Stimulated activated CD8-positive, alpha-beta memory T cell treated with anti-CD3 and anti-CD28 coated beads, Interleukin-7, amount 100 ng/mL, for 1 hour (primary cell): ENCODE measurements around the gene WNK4.
A peak's percentile ranks its signal among the peaks of the same experiment; 100 is the strongest.
"Not testable (repeated sequence)": the region's sequence is repeated elsewhere in the genome, so short reads cannot be mapped to it uniquely, and the experiment has no call there.

Experiments used
- DNase-seq, 2 donors: peaks; one replicate each; pipeline ENCODE4 v3.0.0-alpha.2; 2020; ENCODE audit warnings: low read depth in 2 of 2

WNK4 gene

DNA sequence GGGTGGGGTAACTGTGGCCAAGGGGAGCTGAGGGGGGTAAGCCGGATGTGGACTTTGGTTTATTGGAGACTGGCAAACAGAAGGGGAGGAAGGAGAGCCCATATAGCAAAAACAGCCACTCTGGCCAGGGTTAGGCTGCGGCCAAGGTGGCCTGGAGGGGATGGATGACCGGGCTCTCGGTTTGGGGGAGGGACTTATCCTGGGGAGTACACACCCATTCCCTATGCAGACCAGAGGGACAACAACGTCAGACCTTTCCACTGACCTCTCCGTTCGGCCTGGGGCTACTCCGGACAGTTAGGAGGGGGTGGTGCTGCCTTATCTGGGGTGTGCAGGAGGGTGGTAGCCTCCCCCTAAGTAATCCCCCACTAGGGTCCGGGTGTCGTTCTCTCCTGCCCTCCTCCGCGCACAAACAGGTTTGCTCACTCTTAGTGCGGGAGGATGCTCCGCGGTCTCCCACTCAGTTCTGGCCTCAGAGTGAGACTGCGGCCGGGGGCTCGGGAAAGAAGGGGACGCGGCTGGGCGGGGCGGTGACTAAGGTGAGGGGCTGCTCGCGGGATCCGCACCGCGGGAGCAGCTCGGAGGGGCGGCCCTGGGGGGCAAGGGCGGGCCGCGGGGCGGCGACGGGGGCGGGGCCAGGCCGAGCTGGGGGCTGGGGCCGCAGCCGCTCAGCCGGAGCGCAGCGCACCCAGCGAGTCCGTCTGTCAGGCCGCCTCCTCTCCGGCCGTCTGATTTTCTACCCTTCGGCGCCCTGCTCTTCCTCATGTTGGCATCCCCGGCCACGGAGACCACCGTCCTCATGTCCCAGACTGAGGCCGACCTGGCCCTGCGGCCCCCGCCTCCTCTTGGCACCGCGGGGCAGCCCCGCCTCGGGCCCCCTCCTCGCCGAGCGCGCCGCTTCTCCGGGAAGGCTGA lies at the start of gene WNK4:
WNK4 (plus strand) TSS at position 675 of the 915 bp plus-strand sequence; CDS start at position 764, 89 bp downstream.
- DNase-seq: no peak

DNA sequence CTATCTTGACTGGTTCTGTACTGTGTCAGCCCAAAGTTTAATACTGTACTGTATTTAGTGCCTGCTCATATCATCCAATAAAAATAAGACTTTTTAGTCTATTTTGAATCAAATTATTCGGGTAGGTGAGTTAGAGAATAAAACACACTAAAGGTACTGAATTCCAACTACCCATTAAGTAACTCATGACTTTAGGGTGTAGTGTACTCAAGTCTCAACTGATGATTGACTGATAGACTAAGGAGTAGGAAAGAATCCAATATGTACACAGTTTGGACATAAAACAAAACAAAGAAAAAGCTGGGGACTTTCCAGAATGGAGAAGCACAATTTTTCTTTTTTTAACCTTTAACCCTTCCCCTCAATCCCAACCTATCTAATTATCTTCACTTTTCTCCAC lies 39.7 kb upstream of the WNK4 start:
- no peak for DNase-seq

DNA sequence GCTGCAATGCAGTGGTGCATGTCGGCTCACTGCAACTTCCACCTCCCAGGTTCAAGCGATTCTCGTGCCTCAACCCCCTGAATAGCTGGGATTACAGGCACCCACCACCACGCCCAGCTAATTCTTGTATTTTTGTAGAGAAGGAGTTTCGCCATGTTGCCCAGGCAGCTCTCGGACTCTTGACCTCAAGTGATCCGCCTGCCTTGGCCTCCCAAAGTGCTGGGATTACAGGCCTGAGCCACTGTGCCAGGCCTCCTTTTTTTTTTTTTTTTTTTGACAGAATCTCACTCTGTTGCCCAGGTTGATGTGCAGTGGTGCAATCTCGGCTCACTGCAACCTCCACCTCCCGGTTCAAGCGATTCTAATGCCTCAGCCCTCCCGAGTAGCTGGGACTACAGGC lies 37.5 kb upstream of the WNK4 start:
- not testable (repeated sequence) for DNase-seq

DNA sequence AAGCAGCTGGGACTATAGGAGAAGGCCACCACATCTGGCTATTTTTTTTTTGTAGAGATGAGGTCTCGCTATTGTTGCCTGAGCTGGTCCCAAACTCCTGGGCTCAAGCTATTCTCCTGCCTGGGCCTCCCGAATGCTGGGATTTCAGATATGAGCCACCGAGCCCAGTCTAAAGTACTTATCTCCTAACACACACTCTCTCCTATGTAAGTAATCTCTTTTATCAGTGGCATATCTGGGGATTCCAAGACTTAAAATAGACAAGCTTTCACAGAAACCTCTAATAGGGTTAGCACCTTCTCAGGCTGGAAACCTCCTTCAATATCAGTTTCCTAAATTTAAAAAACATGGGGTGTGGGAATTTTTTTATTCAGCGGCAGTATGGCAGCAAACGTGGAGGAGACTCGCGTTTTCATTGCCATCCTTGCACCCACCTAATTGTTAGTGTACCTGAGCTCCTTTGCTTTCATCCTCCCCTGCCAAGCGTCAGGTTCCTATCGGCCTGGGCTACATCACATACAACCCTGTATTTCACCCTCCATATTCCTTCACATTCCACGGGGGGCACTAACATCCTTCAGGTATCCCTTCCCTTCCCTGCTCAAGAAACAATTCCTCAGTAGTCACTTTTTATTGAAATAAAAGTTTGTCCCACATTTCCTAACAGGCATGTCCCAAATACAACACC lies 36.7 kb upstream of the WNK4 start:
- no peak for DNase-seq

DNA sequence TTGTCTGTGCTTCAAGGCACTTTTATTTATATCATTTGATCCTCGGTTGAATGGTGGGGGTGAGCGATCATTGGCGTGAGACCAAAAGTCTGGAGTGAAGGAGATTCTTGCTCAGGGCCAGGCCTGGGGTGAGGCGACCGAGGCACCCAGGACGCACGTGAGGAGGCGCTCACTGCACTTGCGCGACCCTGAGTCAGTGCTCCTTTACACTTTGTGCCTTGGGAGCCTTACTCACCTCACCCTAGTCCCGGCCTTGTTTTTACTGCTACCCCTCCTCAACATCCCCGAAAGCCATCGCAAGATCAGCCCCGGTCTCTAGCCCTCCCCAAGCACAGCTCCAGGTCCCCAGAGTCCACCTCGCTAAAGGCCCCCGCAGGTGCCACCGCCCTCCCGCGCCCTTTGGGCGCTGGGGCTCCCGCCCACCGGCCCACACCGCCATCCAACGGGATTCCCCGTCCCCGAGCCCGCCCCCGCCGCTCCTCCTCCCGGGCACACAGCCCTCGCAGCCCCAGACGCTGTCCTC lies 36.1 kb upstream of the WNK4 start:
- DNase-seq: peak; percentile 29 to 32

DNA sequence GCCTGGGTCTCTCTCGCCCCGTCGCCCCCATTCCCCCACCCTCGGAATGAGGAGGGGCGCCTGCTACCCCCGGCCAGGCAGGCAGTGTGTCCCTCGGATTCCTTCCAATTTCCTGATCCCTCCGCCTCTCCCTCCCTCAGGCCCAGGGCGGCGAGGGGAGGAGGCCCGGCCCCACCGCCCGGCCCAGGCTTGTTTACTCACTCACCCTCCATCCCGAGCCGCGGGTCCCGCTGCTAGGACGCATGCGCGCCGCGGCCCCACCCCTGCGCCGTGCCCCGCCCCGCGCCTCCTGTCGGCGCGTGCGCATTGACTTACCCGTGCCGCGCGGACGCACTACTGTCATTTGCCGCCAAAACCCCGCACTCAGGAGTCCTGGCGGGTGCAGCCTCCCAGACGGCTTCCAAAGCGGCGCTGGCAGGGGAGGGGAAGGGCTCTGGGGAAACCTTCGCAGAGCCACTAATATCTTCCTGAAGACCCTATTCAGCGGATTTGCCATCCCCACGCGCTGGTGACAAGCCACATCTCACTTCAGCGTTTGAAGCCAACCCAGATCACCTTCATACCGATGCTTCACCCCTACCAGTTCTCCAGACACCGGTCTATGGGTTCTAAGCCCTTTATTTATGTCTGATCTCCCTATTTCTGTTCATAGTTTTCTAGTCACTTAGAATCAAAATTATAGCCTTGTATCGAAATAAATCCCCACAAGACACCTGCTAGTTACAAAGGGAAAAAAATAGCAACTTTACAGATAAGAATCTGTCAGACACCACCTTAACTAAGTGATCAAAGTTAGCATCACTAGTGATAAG lies 35.4 kb upstream of the WNK4 start, which contains the start of gene EZH1:
EZH1 (minus strand) TSS at position 235 of the 812 bp plus-strand sequence. CDS start 16,099 bp downstream, outside the sequence.
- DNase-seq: peak; percentile 76 to 82

DNA sequence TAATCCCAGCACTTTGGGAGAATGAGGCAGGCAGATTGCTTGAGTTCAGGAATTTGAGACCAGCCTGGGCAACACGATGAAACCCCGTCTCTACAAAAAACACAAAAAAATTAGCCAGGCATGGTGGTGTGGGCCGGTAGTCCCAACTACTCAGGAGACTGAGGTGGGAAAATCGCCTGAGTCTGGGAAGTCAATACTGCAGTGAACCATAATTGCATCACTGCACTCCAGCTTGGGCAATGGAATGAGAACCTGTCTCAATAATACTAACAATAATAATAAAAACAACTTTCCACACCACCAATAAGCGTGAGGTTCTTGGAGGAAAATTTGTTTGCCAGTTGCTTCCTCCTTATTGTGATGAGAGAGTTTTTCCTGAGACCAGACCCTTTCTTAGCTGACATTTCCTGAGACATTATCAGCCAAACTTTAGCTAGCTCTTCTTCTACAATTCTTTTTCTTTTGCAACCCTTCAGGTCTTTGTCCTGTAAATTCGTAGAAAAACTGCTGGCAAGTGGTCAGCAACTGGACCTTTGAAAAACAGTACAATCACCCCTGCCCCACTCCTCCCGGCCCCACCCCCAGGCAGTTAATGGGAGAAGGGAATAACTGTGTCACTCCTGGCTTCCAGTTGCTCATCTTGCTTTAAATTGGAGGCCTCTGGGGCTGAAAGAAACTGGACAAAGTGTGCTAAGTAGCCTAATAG lies 32.1 kb upstream of the WNK4 start:
- no peak for DNase-seq

DNA sequence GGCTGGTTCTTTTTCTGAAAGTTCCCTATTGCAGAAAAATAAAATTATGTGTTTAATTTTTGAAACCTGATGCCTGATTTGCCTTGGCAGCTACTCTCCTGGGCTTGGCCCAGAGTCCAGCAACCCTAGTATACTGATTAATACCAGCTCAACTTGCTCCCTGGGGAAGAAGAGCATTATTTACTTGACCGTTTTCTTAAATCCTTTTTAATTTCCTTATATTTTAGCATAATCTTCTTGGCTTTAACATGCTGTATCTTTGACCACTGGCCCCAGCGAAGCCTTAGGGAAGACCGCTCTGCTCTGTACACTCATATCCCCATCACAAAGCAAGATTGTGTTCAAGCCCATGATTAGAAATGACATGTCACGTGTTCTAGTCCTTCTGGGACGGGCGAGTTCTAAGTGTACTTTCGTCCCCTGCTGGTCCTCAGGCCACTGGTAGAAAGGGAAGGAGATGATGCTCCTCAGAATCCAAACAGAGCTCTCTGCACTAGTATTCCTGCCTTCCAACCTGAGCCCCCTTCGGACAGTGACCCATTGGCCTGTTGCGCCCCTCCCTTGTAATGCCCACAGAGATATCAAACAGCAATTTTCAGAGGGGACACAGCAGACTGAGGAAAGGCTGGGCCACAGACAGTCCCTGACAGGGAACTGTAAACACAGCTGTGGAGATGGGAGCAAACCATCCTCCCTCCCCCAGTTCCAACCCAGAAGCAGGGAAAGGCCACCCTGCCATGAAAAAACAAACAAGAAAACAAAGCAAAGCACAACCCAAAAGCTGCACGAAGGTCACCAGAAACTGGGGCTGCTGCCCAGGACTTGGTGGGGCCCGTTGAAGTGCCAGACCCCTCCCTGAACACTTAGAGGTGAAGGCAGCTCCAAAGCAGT lies 31.3 kb upstream of the WNK4 start:
- DNase-seq: no peak

DNA sequence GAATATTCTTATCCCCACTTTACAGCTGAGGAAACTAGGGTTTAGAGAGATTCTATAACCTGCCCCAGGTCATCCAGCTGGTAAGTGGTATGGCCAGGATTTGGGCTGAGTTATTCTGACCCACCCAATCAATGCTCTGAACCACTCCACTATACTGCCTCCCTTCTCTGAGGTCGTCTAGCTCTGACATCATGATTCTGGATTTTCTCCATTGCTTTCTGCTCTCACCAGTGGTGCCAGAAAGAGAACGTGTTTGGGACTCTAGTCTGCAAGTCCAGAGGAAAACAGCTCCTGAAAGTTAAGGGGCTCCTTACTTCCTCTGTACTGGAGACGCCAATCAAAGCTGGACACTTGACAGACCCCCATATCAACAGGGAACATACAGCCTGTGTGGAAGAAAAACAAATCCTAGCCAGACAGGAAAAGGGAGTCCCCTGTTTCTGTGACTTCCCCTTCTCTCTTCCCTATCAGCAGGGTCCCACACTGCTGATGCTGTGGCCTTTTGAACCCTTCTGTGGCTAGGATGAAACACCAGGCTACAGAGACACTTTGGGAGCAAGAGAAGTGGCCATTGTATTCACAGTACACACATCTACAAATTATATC lies 29.6 kb upstream of the WNK4 start:
- no peak for DNase-seq

DNA sequence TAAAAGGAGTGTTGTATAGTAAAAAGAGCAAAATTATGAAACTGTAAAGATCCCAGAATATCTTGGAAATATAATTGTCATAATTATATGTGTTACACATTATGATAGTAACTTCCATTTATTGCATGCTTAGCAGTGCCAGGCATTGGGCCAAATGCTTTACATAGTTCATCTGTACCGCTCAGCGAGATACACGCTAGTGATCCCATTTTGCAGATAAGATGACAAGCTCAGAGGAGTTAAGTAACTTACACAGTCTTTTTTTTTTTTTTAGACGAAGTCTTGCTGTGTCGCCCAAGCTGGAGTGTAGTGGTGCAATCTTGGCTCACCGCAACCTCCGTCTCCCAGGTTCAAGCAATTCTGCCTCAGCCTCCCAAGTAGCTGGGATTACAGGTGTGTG lies 28.8 kb upstream of the WNK4 start:
- DNase-seq: no peak

DNA sequence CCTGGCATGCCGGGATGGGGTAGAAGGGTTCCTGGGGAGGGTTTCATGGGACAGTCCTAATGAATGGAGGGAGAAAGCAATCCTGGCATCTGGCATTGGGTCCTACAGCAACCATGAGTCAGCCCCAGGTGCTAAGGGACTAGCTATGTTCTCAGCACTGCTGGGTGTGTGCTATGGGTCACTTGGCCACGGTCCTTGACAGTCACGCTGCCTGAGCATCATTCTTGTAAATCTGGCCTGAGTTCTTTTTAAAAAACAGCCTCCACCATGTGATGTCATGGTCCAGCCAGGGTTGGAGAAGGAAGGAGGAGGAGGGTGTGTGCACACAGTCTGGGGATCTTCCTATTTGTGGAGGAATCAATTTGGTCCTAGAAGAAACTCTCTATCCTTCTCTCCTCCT lies 25.6 kb upstream of the WNK4 start:
- no peak for DNase-seq

DNA sequence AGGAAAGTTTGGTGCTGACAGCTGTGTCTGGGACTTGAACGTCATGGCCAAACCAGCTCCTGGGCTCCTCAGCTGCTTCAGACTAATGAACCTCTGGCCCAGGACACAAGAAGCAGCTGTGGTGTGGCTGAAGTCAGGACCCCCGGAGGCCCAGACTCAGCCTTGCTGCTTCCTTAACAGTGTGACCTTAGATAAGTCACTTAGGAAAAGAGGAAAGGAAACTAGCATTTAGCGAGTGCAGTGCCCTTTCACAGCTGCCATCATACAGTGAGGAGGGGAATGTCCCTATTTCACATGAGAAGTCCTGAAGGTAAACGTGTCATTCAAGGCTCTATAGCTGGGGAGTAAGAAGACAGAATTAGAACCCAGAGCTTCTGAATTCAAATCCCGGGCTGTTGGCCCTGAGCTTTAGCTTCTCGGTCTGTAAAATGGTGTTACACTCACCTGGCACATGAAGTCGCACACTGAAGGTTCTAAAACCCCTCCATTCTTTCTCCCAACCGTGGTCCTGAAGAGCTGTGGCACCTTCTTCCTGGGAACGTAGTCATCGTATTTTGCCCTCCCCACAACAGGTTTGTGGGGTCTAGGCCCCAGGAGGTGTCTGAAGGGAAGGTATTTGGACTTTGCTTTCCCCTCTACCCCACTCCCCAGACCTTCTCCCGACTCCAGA lies 20.3 kb upstream of the WNK4 start:
- no peak for DNase-seq

DNA sequence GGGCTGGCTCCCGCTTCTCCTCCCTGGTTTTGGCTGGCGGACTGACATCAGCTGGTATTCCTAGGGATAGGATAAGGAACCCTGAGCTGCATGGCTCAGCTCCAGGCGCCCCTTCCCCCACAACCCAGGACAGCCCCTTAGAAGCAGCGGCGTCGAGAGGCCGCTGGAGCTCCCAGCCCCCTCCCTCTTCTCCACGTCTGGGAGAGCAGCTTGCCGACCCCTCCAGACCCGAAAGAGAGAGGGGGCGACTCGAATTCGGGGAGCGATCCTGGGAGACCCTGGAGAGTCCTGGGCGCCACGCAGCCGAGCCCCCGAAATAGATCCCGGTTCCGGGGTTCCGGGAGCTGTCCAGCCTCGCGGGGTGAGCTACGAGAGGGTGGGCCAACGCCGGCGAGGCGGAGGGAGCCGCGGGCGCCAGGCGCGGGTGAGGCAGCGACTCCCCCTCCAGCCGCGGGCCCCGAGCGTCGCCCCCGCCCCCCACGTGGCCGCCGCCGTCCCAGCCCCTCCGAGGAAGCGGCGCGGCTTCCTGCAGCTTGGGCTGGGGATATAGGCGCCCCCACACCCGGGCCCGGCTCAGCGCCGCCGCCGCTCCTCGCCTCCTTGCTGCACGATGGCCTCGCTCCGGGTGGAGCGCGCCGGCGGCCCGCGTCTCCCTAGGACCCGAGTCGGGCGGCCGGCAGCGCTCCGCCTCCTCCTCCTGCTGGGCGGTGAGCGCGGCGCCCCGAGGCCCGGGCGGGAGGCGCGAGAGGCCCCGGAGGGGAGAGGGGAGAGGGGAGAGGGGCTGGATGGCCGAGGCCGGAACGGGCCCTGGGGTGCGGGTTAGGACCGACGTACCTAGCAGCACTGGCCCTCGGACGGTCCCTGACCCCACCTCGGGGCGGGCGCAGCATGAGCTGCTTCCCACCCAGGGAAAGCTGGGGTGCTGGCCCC lies 19.5 kb upstream of the WNK4 start, which contains the start of gene RAMP2:
RAMP2 (plus strand) TSS at position 576 of the 930 bp plus-strand sequence; CDS start at position 611, 35 bp downstream.
- DNase-seq: no peak

DNA sequence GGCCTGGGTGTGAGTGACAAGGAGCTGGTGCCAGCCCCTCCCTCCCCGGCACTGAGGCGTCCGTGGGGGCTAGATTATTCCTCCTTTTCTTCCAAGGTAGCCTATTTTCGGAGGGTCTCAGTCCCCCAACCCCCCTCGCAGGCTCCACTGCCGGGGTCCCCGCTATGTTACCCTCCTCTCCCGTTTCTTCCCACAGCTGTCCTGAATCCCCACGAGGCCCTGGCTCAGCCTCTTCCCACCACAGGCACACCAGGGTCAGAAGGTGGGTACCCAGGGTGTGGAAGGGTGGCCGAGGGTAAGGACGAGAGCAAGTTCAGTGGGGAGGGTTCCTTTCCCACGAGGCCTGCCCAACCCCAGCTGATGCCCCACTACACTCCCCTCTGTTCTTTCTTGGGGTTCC lies 18.8 kb upstream of the WNK4 start:
- DNase-seq: no peak

DNA sequence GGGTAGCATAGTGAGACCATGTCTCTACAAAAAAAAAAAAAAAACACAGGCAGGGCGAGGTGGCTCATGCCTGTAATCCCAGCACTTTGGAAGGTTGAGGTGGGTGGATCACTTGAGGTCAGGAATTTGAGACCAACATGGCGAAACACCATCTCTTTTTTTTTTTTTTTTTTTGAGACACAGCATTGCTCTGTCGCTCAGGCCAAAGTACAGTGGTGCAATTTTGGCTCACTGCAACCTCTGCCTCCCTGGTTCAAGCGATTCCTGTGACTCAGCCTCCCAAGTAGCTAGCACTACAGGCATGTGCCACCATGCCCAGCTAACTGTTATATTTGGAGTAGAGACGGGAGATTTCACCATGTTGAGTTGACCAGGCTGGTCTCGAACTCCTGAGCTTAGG lies 14.3 kb upstream of the WNK4 start:
- no peak for DNase-seq

DNA sequence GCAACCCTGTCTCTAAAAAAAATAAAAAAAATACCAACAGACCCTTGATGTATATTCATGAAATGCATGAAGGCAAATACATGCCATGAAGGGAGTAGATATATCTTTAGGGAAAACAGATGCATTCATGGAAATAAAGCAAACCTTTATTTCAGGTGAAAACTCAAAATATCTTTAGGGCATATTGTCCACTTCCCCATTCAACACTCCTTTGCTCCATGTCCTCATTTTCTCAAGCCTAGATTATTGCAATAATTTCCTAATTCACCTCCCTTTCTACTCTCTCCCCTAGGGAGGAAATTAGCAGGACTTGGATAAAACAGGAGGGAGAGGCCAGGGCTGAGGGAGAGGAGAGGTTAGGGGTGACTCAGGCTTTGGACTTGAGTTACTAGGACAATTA lies 12.9 kb upstream of the WNK4 start:
- no peak for DNase-seq

DNA sequence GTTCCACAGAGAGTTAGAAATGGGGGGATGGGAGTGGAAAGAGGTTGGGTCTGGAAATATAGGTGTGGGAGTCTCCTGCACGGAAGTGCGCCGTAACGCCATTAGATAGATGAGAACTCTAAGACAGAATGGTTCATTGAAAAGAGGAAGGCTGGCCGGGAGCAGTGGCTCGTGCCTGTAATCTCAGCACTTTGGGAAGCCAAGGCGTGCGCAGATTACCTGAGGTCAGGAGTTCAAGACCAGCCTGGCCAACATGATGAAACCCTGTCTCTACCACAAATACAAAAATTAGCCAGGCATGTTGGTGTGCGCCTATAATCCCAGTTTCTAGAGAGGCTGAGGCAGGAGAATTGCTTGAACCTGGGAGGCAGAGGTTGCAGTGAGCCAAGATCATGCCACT lies 12.4 kb upstream of the WNK4 start:
- DNase-seq: not testable (repeated sequence)

DNA sequence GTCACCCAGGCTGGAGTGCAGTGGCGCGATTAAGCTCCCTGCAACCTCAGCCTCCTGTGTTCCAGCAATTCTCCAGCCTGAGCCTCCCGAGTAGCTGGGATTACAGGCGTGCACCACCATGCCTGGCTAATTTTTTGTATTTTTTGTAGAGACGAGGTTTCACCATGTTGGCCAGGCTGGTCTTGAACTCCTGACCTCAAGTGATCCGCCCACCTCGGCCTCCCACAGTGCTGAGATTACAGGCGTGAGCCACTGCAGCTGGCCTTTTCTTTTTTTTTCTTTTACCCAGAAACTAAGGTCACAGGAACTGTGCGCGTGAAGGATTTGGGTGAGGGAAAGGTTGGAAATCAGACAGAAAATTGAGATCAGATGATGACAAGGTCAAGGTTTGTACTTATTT lies 10.4 kb upstream of the WNK4 start:
- not testable (repeated sequence) for DNase-seq
